Measurements from ENCODE around the gene ELMO2.

DNA sequence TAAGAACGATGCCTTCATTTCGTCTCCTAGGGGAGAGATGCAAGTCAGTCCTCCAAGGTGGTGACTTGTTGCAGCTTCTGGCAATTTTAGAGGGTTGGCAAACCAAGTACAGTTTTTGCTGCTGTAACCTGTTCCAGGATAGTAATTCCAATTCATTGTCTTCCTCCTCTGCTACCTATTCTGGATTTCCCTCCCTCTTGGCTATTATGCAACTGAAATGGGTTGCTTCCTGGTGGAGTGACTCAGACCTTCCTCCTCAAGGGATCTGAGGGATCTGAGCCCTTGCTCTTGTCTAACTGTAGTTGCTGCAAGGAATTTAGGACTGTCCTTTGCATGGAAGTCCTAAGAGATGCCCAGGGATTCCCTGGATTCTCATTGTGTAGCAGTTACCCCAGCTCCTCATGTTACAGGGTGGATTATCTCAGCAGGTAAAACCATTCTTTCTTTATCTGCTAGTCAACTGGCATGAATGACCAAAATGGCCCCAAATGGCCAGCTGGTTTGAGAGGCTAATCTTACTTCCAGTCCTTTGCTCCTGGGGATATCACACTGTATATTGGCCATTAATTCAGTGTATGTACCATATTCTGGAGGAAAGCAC, 17.6 kb upstream of the ELMO2 start:
- TF ChIP-seq, protein P1, sequence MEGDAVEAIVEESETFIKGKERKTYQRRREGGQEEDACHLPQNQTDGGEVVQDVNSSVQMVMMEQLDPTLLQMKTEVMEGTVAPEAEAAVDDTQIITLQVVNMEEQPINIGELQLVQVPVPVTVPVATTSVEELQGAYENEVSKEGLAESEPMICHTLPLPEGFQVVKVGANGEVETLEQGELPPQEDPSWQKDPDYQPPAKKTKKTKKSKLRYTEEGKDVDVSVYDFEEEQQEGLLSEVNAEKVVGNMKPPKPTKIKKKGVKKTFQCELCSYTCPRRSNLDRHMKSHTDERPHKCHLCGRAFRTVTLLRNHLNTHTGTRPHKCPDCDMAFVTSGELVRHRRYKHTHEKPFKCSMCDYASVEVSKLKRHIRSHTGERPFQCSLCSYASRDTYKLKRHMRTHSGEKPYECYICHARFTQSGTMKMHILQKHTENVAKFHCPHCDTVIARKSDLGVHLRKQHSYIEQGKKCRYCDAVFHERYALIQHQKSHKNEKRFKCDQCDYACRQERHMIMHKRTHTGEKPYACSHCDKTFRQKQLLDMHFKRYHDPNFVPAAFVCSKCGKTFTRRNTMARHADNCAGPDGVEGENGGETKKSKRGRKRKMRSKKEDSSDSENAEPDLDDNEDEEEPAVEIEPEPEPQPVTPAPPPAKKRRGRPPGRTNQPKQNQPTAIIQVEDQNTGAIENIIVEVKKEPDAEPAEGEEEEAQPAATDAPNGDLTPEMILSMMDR (IDR thresholded peaks at IDR 0.05) = no peak
- no peak for TF ChIP-seq POLR2A (IDR thresholded peaks at IDR 0.05)

Data from upper lobe of left lung (tissue), 4 donors.